Glutamatergic neuron (in vitro differentiated cells): ENCODE measurements around the gene OGFR. TPM values are rescaled to one million over a fixed set of nuclear protein-coding genes. Genes with fewer than 3 reads are reported as not detected.

Source experiments
- DNase-seq: peaks from one replicate; pipeline ENCODE4 v3.0.0; 2022
- H3K27ac Mint-ChIP-seq: one replicate; pipeline ENCODE4 v1.8.0; 2020; ENCODE audit warnings: mild to moderate bottlenecking, mixed read lengths, inconsistent platforms; ENCODE audit not compliant: unreplicated experiment
- H3K27me3 Mint-ChIP-seq: one replicate; pipeline ENCODE4 v1.8.0; 2020; ENCODE audit warnings: mild to moderate bottlenecking, moderate library complexity, mixed read lengths, inconsistent platforms; ENCODE audit not compliant: unreplicated experiment
- H3K36me3 Mint-ChIP-seq: one replicate; pipeline ENCODE4 v1.8.0; 2020; ENCODE audit warnings: mild to moderate bottlenecking, mixed read lengths, inconsistent platforms; ENCODE audit not compliant: unreplicated experiment
- H3K4me1 Mint-ChIP-seq: one replicate; pipeline ENCODE4 v1.8.0; 2020; ENCODE audit warnings: mild to moderate bottlenecking, low read depth, mixed read lengths, inconsistent platforms; ENCODE audit not compliant: unreplicated experiment
- H3K4me3 Mint-ChIP-seq: one replicate; pipeline ENCODE4 v1.8.0; 2020; ENCODE audit warnings: mild to moderate bottlenecking, mixed read lengths, inconsistent platforms; ENCODE audit not compliant: unreplicated experiment
- H3K9me3 Mint-ChIP-seq: one replicate; pipeline ENCODE4 v1.8.0; 2020; ENCODE audit warnings: mild to moderate bottlenecking, moderate library complexity, mixed read lengths, inconsistent platforms; ENCODE audit not compliant: unreplicated experiment
- CTCF ChIP-seq: fragments of 200-600 bp; sonication (generic); IDR thresholded peaks from one replicate; pipeline ENCODE4 v1.5.0; 2021; ENCODE audit not compliant: partially characterized antibody, unreplicated experiment
- total RNA-seq: library from RNA; stranded (reverse); fragmentation: NEBNext Ultra II Directional; extraction: Animal tissue kit (Norgen Biotek cat#: 25700); gene quantifications from one replicate; pipeline ENCODE4 v1.2.1, GENCODE V29; 2021; ENCODE audit not compliant: unreplicated experiment

Gene OGFR
- total RNA-seq, 1 donor from 2014 or later, result 70.5 TPM

GRCh38 chr20:62769346-62770071 lies 35.1 kb upstream of the OGFR start:
- Mint-ChIP-seq H3K9me3 (peaks cover 6% of the 10 kb centered on the region), H3K4me3 (no peak overlapping the region), H3K27ac (no peak overlapping the region), H3K36me3 (no peaks in the 10 kb centered on the region), H3K4me1 (peaks cover 33% of the 10 kb centered on the region), H3K27me3 (peaks cover 15% of the 10 kb centered on the region)
- TF ChIP-seq CTCF, result no peak
- DNase-seq, result peak; percentile 22

- H3K36me3 Mint-ChIP-seq, result no peaks in the 10 kb centered on the region
- peaks cover 9% of the 10 kb centered on the region for H3K9me3 Mint-ChIP-seq
- H3K4me1 Mint-ChIP-seq, result peaks cover 34% of the 10 kb centered on the region
- peaks cover 15% of the 10 kb centered on the region for H3K27me3 Mint-ChIP-seq
- DNase-seq, result peak; percentile 14
- H3K4me3 Mint-ChIP-seq, result no peak overlapping the region
- TF ChIP-seq CTCF, result no peak
- H3K27ac Mint-ChIP-seq, result no peak overlapping the region
Measured at GRCh38 chr20:62770111-62770910, 34.3 kb upstream of the OGFR start.

- DNase-seq, result no peak
- H3K27me3 Mint-ChIP-seq, result peaks cover 18% of the 10 kb centered on the region
- peaks cover 9% of the 10 kb centered on the region for H3K9me3 Mint-ChIP-seq
Measured at GRCh38 chr20:62770916-62771315, 33.7 kb upstream of the OGFR start.

GRCh38 chr20:62771396-62772102 lies 33.1 kb upstream of the OGFR start:
- Mint-ChIP-seq H3K4me3 (no peak overlapping the region), H3K4me1 (peaks cover 37% of the 10 kb centered on the region), H3K9me3 (peaks cover 7% of the 10 kb centered on the region), H3K36me3 (no peaks in the 10 kb centered on the region), H3K27ac (no peak overlapping the region), H3K27me3 (peaks cover 18% of the 10 kb centered on the region)
- DNase-seq, result peak; percentile 6
- TF ChIP-seq CTCF, result no peak

More at GRCh38 chr20:62770916-62771315, 33.7 kb upstream of the OGFR start:
- Mint-ChIP-seq H3K4me3 (no peak overlapping the region), H3K27ac (no peak overlapping the region), H3K4me1 (peaks cover 37% of the 10 kb centered on the region), H3K36me3 (no peaks in the 10 kb centered on the region)
- no peak for TF ChIP-seq CTCF
